ENCODE data around the gene ENDOU.

Gene ENDOU

DNA sequence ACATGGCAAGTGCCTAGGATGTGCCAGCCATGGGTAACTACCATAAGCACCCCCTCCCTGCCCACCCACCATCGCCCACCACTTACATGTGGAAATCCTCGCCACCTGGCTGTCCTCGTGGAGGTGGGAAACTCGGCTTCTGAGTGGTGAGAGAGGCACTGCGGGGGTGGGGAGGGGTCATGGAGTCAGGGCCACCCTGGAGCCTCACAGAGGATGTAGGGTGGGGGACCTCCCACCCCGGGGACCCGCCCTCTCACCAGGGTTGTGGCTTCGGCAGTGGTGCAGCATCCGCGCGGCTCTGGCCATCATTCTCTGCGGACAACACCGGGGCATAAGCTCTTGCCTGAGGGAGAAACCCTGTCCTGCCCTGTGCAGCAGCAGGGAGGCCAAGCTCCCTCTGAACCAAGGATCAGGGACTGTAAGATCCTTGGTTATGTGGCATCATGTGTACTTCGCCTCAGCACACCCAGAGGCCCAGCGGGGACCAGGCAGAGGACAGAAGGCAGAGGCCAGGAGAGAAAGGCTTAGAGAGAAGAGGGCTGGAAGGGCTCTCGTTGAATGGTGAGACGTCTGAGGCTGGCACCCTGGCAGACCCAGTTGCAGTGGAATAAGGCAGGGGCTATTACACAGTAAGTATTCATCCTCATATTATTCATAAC lies 12.8 kb upstream of the ENDOU start:
- H2AFZ ChIP-seq, result no peak overlapping the region

GRCh38 chr12:47736877-47737676 lies 11.8 kb upstream of the ENDOU start:
- H3K4me3 ChIP-seq (ENCODE audit: low read depth, low read length), result peak overlapping the region; percentile 29
- H3K4me2 ChIP-seq (ENCODE audit: low read length), result peak overlapping the region; percentile 60
- TF ChIP-seq, protein P1, sequence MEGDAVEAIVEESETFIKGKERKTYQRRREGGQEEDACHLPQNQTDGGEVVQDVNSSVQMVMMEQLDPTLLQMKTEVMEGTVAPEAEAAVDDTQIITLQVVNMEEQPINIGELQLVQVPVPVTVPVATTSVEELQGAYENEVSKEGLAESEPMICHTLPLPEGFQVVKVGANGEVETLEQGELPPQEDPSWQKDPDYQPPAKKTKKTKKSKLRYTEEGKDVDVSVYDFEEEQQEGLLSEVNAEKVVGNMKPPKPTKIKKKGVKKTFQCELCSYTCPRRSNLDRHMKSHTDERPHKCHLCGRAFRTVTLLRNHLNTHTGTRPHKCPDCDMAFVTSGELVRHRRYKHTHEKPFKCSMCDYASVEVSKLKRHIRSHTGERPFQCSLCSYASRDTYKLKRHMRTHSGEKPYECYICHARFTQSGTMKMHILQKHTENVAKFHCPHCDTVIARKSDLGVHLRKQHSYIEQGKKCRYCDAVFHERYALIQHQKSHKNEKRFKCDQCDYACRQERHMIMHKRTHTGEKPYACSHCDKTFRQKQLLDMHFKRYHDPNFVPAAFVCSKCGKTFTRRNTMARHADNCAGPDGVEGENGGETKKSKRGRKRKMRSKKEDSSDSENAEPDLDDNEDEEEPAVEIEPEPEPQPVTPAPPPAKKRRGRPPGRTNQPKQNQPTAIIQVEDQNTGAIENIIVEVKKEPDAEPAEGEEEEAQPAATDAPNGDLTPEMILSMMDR (IDR thresholded peaks at IDR 0.05), result no peak
- no peak overlapping the region for H3K9ac ChIP-seq
- H3K4me1 ChIP-seq, result peaks cover 44% of the 10 kb centered on the region
- H3K36me3 ChIP-seq (ENCODE audit: control insufficient read depth, insufficient read depth, low read length), result no peaks in the 10 kb centered on the region
- peak overlapping the region; percentile 30 for H2AFZ ChIP-seq
- peak overlapping the region; percentile 82 for H3K27ac ChIP-seq
- H3K9me3 ChIP-seq (ENCODE audit: control insufficient read depth, low read length), result no peaks in the 10 kb centered on the region
- H3K79me2 ChIP-seq, result no peaks in the 10 kb centered on the region
- H3K27me3 ChIP-seq (ENCODE audit: control insufficient read depth, insufficient read depth, low read length), result no peaks in the 10 kb centered on the region

More for the DNA sequence above, 12.8 kb upstream of the ENDOU start:
- H3K79me2 ChIP-seq, result peaks cover 6% of the 10 kb centered on the region
- H3K9me3 ChIP-seq (ENCODE audit: control insufficient read depth, low read length), result no peaks in the 10 kb centered on the region
- H3K4me1 ChIP-seq, result peaks cover 44% of the 10 kb centered on the region
- H3K27ac ChIP-seq, result peak overlapping the region; percentile 82
- no peak overlapping the region for H3K4me2 ChIP-seq (ENCODE audit: low read length)
- no peaks in the 10 kb centered on the region for H3K27me3 ChIP-seq (ENCODE audit: control insufficient read depth, insufficient read depth, low read length)
- H3K9ac ChIP-seq, result no peak overlapping the region
- H3K4me3 ChIP-seq (ENCODE audit: low read depth, low read length), result no peak overlapping the region
- H3K36me3 ChIP-seq (ENCODE audit: control insufficient read depth, insufficient read depth, low read length), result no peaks in the 10 kb centered on the region
- TF ChIP-seq, protein P1 (IDR thresholded peaks at IDR 0.05), result no peak

DNA sequence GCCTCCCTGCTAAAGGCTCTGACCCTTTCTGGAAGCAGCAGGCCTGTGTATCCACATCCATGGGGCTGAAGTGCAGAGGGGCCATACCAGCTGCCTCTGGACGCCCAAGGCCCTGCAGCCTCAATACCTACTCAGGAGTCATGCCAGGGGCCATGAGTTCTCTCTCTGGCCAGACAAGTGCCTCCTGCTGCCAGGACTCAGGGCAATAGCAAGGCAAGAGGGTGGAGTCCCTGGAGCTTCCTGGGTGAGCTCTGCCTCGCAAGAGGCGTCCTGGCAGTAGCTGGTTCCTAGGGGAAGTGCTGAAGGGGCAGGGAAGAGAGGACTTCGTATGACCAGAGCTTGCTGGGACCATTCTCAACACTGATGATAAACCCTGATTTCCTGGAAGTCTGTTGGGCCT lies 10.9 kb upstream of the ENDOU start:
- Histone ChIP-seq H3K27ac (peak overlapping the region; percentile 82), H3K9me3 (ENCODE audit: control insufficient read depth, low read length) (no peaks in the 10 kb centered on the region), H3K4me1 (peaks cover 40% of the 10 kb centered on the region), H2AFZ (no peak overlapping the region), H3K4me2 (ENCODE audit: low read length) (no peak overlapping the region), H3K36me3 (ENCODE audit: control insufficient read depth, insufficient read depth, low read length) (no peaks in the 10 kb centered on the region), H3K9ac (no peak overlapping the region), H3K27me3 (ENCODE audit: control insufficient read depth, insufficient read depth, low read length) (no peaks in the 10 kb centered on the region), H3K4me3 (ENCODE audit: low read depth, low read length) (no peak overlapping the region), H3K79me2 (no peaks in the 10 kb centered on the region)
- TF ChIP-seq, protein P1 (IDR thresholded peaks at IDR 0.05), result no peak

- no peak overlapping the region for H2AFZ ChIP-seq
- H3K36me3 ChIP-seq (ENCODE audit: control insufficient read depth, insufficient read depth, low read length), result no peaks in the 10 kb centered on the region
- peak overlapping the region; percentile 82 for H3K27ac ChIP-seq
- H3K4me2 ChIP-seq (ENCODE audit: low read length), result no peak overlapping the region
- H3K4me3 ChIP-seq (ENCODE audit: low read depth, low read length), result no peak overlapping the region
- H3K9ac ChIP-seq, result no peak overlapping the region
- TF ChIP-seq, protein P1 (IDR thresholded peaks at IDR 0.05), result no peak
- H3K79me2 ChIP-seq, result no peaks in the 10 kb centered on the region
- H3K9me3 ChIP-seq (ENCODE audit: control insufficient read depth, low read length), result no peaks in the 10 kb centered on the region
- peaks cover 41% of the 10 kb centered on the region for H3K4me1 ChIP-seq
- no peaks in the 10 kb centered on the region for H3K27me3 ChIP-seq (ENCODE audit: control insufficient read depth, insufficient read depth, low read length)
Measured at GRCh38 chr12:47735649-47736048, 10.4 kb upstream of the ENDOU start.
